ENCODE results near the gene CCDC172. TPM values are rescaled to one million over a fixed set of nuclear protein-coding genes. Genes with fewer than 3 reads are reported as not detected.

CCDC172 gene
- total RNA-seq (not detected), polyA plus RNA-seq (ENCODE audit: insufficient read length in 2 of 2) (under 1 TPM; 0.21 TPM)
- long read RNA-seq, donor 1 = 0 reads
- long read RNA-seq, donor 2 = 0 reads
- long read RNA-seq, donor 3 = 0 reads
- long read RNA-seq, donor 4 = 0 reads

GRCh38 chr10:116324227-116324950, at the start of gene CCDC172:
CCDC172 (plus strand) TSS chr10:116324448; CDS start chr10:116325012, 564 bp downstream.
- Histone ChIP-seq H3K9me3 (ENCODE audit: control insufficient read depth, insufficient read depth, low read length) (no peaks in the 10 kb centered on the region), H3K27me3 (ENCODE audit: control insufficient read depth, insufficient read depth, low read length) (no peaks in the 10 kb centered on the region), H3K36me3 (ENCODE audit: control insufficient read depth, insufficient read depth, low read length) (no peaks in the 10 kb centered on the region), H3K4me1 (ENCODE audit: control insufficient read depth, insufficient read depth, low read length) (no peaks in the 10 kb centered on the region), H3K4me3 (ENCODE audit: low read depth, low read length) (no peak within 1 kb of the TSS), H3K27ac (ENCODE audit: low read depth, low read length) (no peak within 1 kb of the TSS)
- no peak for DNase-seq (ENCODE audit: low read depth in 4 of 6, low spot score in 6 of 6)
- WGBS (ENCODE audit: insufficient coverage) = 76% methylated on average over 16 of the region's 22 CpGs

- DNase-seq (ENCODE audit: low read depth in 4 of 6, low spot score in 6 of 6) = no peak
- H3K9me3 ChIP-seq (ENCODE audit: control insufficient read depth, insufficient read depth, low read length) = no peaks in the 10 kb centered on the region
- H3K27ac ChIP-seq (ENCODE audit: low read depth, low read length) = no peak overlapping the region
- H3K4me1 ChIP-seq (ENCODE audit: control insufficient read depth, insufficient read depth, low read length) = peaks cover 16% of the 10 kb centered on the region
- 100% methylated on average over 2 of the region's 3 CpGs for WGBS (ENCODE audit: insufficient coverage)
- H3K4me3 ChIP-seq (ENCODE audit: low read depth, low read length) = no peak overlapping the region
- H3K36me3 ChIP-seq (ENCODE audit: control insufficient read depth, insufficient read depth, low read length) = no peaks in the 10 kb centered on the region
- H3K27me3 ChIP-seq (ENCODE audit: control insufficient read depth, insufficient read depth, low read length) = peaks cover 7% of the 10 kb centered on the region
Observed at GRCh38 chr10:116276981-116277380, 47.3 kb upstream of the CCDC172 start.

GRCh38 chr10:116278846-116279245, 45.4 kb upstream of the CCDC172 start:
- no peaks in the 10 kb centered on the region for H3K9me3 ChIP-seq (ENCODE audit: control insufficient read depth, insufficient read depth, low read length)
- H3K27me3 ChIP-seq (ENCODE audit: control insufficient read depth, insufficient read depth, low read length) = no peaks in the 10 kb centered on the region
- DNase-seq (ENCODE audit: low read depth in 4 of 6, low spot score in 6 of 6) = peak in 1 of 6 donors; percentile 27
- 37% methylated on average over 2 of the region's 6 CpGs for WGBS (ENCODE audit: insufficient coverage)
- no peaks in the 10 kb centered on the region for H3K36me3 ChIP-seq (ENCODE audit: control insufficient read depth, insufficient read depth, low read length)
- H3K4me1 ChIP-seq (ENCODE audit: control insufficient read depth, insufficient read depth, low read length) = peaks cover 5% of the 10 kb centered on the region
- H3K4me3 ChIP-seq (ENCODE audit: low read depth, low read length) = no peak overlapping the region
- peak overlapping the region; percentile 15 for H3K27ac ChIP-seq (ENCODE audit: low read depth, low read length)

GRCh38 chr10:116281775-116282174, 42.5 kb upstream of the CCDC172 start:
- 94% methylated on average over 2 of the region's 3 CpGs for WGBS (ENCODE audit: insufficient coverage)
- H3K27me3 ChIP-seq (ENCODE audit: control insufficient read depth, insufficient read depth, low read length) = no peaks in the 10 kb centered on the region
- H3K4me1 ChIP-seq (ENCODE audit: control insufficient read depth, insufficient read depth, low read length) = no peaks in the 10 kb centered on the region
- H3K27ac ChIP-seq (ENCODE audit: low read depth, low read length) = no peak overlapping the region
- no peaks in the 10 kb centered on the region for H3K9me3 ChIP-seq (ENCODE audit: control insufficient read depth, insufficient read depth, low read length)
- no peak for DNase-seq (ENCODE audit: low read depth in 4 of 6, low spot score in 6 of 6)
- no peak overlapping the region for H3K4me3 ChIP-seq (ENCODE audit: low read depth, low read length)
- H3K36me3 ChIP-seq (ENCODE audit: control insufficient read depth, insufficient read depth, low read length) = no peaks in the 10 kb centered on the region

GRCh38 chr10:116286626-116287200, 37.5 kb upstream of the CCDC172 start:
- Histone ChIP-seq H3K27me3 (ENCODE audit: control insufficient read depth, insufficient read depth, low read length) (no peaks in the 10 kb centered on the region), H3K4me1 (ENCODE audit: control insufficient read depth, insufficient read depth, low read length) (no peaks in the 10 kb centered on the region), H3K4me3 (ENCODE audit: low read depth, low read length) (no peak overlapping the region), H3K36me3 (ENCODE audit: control insufficient read depth, insufficient read depth, low read length) (no peaks in the 10 kb centered on the region), H3K9me3 (ENCODE audit: control insufficient read depth, insufficient read depth, low read length) (no peaks in the 10 kb centered on the region), H3K27ac (ENCODE audit: low read depth, low read length) (no peak overlapping the region)
- no peak for DNase-seq (ENCODE audit: low read depth in 4 of 6, low spot score in 6 of 6)
- WGBS (ENCODE audit: insufficient coverage) = no CpG with 5 or more reads among the region's 9 CpGs

GRCh38 chr10:116287906-116288501, 36.2 kb upstream of the CCDC172 start:
- no CpG with 5 or more reads among the region's 1 CpG for WGBS (ENCODE audit: insufficient coverage)

GRCh38 chr10:116289652-116290051, 34.6 kb upstream of the CCDC172 start:
- DNase-seq (ENCODE audit: low read depth in 4 of 6, low spot score in 6 of 6) = no peak
- no peaks in the 10 kb centered on the region for H3K27me3 ChIP-seq (ENCODE audit: control insufficient read depth, insufficient read depth, low read length)
- H3K4me1 ChIP-seq (ENCODE audit: control insufficient read depth, insufficient read depth, low read length) = no peaks in the 10 kb centered on the region
- WGBS (ENCODE audit: insufficient coverage) = 75% methylated on average over 1 of the region's 1 CpG
- H3K27ac ChIP-seq (ENCODE audit: low read depth, low read length) = no peak overlapping the region
- no peak overlapping the region for H3K4me3 ChIP-seq (ENCODE audit: low read depth, low read length)
- H3K9me3 ChIP-seq (ENCODE audit: control insufficient read depth, insufficient read depth, low read length) = no peaks in the 10 kb centered on the region
- H3K36me3 ChIP-seq (ENCODE audit: control insufficient read depth, insufficient read depth, low read length) = no peaks in the 10 kb centered on the region

More at GRCh38 chr10:116287906-116288501, 36.2 kb upstream of the CCDC172 start:
- no peak overlapping the region for H3K4me3 ChIP-seq (ENCODE audit: low read depth, low read length)
- H3K27me3 ChIP-seq (ENCODE audit: control insufficient read depth, insufficient read depth, low read length) = no peaks in the 10 kb centered on the region
- no peaks in the 10 kb centered on the region for H3K9me3 ChIP-seq (ENCODE audit: control insufficient read depth, insufficient read depth, low read length)
- H3K36me3 ChIP-seq (ENCODE audit: control insufficient read depth, insufficient read depth, low read length) = no peaks in the 10 kb centered on the region
- peak in 3 of 6 donors; percentile 57 to 93 (median 83) for DNase-seq (ENCODE audit: low read depth in 4 of 6, low spot score in 6 of 6)
- no peak overlapping the region for H3K27ac ChIP-seq (ENCODE audit: low read depth, low read length)
- H3K4me1 ChIP-seq (ENCODE audit: control insufficient read depth, insufficient read depth, low read length) = no peaks in the 10 kb centered on the region

GRCh38 chr10:116292493-116292892, 31.8 kb upstream of the CCDC172 start:
- H3K9me3 ChIP-seq (ENCODE audit: control insufficient read depth, insufficient read depth, low read length) = no peaks in the 10 kb centered on the region
- no peaks in the 10 kb centered on the region for H3K4me1 ChIP-seq (ENCODE audit: control insufficient read depth, insufficient read depth, low read length)
- H3K36me3 ChIP-seq (ENCODE audit: control insufficient read depth, insufficient read depth, low read length) = no peaks in the 10 kb centered on the region
- H3K4me3 ChIP-seq (ENCODE audit: low read depth, low read length) = no peak overlapping the region
- H3K27me3 ChIP-seq (ENCODE audit: control insufficient read depth, insufficient read depth, low read length) = no peaks in the 10 kb centered on the region
- DNase-seq (ENCODE audit: low read depth in 4 of 6, low spot score in 6 of 6) = no peak
- no peak overlapping the region for H3K27ac ChIP-seq (ENCODE audit: low read depth, low read length)

- Histone ChIP-seq H3K4me1 (ENCODE audit: control insufficient read depth, insufficient read depth, low read length) (no peaks in the 10 kb centered on the region), H3K27me3 (ENCODE audit: control insufficient read depth, insufficient read depth, low read length) (no peaks in the 10 kb centered on the region), H3K9me3 (ENCODE audit: control insufficient read depth, insufficient read depth, low read length) (no peaks in the 10 kb centered on the region), H3K27ac (ENCODE audit: low read depth, low read length) (no peak overlapping the region), H3K4me3 (ENCODE audit: low read depth, low read length) (no peak overlapping the region), H3K36me3 (ENCODE audit: control insufficient read depth, insufficient read depth, low read length) (no peaks in the 10 kb centered on the region)
- DNase-seq (ENCODE audit: low read depth in 4 of 6, low spot score in 6 of 6) = no peak
- 80% methylated on average over 7 of the region's 7 CpGs for WGBS (ENCODE audit: insufficient coverage)
Observed at GRCh38 chr10:116296291-116296721, 27.9 kb upstream of the CCDC172 start.

All from spinal cord (tissue), 10 donors.